ENCODE data around the gene CAV3. TPM values are rescaled to one million over a fixed set of nuclear protein-coding genes. Genes with fewer than 3 reads are reported as not detected.

Gene CAV3
- polyA plus RNA-seq, 1 donor (not counting 4 experiments of a cell fraction or from before 2014, with no cell fraction given) = not detected

DNA sequence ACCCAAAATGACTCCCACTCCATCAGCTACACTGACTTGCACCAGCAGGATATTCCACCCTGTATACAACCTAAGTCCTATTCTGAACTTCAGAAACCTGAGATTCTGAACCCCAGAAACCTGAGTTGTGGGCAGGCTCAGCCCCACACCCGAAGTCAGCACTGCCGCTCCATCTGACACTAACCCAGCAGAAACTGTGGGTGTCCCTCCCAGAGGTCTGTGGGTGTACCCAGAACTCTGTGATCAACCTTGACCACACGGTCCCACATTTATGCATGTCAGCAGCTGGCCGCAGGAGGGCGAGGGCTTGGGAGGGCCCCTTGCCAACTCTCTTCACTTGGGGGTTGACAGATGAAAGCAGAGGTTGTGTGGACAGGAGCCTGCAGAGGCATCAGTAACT is 26.5 kb downstream of the CAV3 start:
- no peaks in the 10 kb centered on the region for H3K36me3 ChIP-seq (ENCODE audit: control insufficient read depth in 2 of 2, extremely low read depth in 1 of 2, insufficient read depth in 2 of 2, low read length in 2 of 2)
- H3K9ac ChIP-seq (ENCODE audit: control insufficient read depth, extremely low read depth, insufficient read depth, low read length) = no peak overlapping the region
- dilution Hi-C loops (cut with MboI; ENCODE audit: extremely low pct_ligation_motif_present, low sequenced_read_pairs) = no loop called here
- TF ChIP-seq, protein P1, sequence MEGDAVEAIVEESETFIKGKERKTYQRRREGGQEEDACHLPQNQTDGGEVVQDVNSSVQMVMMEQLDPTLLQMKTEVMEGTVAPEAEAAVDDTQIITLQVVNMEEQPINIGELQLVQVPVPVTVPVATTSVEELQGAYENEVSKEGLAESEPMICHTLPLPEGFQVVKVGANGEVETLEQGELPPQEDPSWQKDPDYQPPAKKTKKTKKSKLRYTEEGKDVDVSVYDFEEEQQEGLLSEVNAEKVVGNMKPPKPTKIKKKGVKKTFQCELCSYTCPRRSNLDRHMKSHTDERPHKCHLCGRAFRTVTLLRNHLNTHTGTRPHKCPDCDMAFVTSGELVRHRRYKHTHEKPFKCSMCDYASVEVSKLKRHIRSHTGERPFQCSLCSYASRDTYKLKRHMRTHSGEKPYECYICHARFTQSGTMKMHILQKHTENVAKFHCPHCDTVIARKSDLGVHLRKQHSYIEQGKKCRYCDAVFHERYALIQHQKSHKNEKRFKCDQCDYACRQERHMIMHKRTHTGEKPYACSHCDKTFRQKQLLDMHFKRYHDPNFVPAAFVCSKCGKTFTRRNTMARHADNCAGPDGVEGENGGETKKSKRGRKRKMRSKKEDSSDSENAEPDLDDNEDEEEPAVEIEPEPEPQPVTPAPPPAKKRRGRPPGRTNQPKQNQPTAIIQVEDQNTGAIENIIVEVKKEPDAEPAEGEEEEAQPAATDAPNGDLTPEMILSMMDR (optimal IDR thresholded peaks at IDR 0.05 in 1 of 3, IDR thresholded peaks at IDR 0.05 in 1 of 3, conservative IDR thresholded peaks at IDR 0.05 in 1 of 3; ENCODE audit: extremely low read depth in 1 of 3, insufficient read depth in 2 of 3, low read length in 3 of 3) = no peak
- TF ChIP-seq EZH2 (IDR thresholded peaks at IDR 0.05; ENCODE audit: low read length) = no peak
- no peak overlapping the region for H3K27ac ChIP-seq (ENCODE audit: control insufficient read depth, insufficient read depth, low read length)
- FAIRE-seq (no peak), DNase-seq (ENCODE audit: low read depth, low spot score) (no peak)
- H3K4me2 ChIP-seq (ENCODE audit: control insufficient read depth, extremely low read depth, insufficient read depth, low read depth, low read length) = no peak overlapping the region
- H3K27me3 ChIP-seq (ENCODE audit: control insufficient read depth, extremely low read depth, insufficient read depth, low read length) = no peaks in the 10 kb centered on the region
- no peaks in the 10 kb centered on the region for H3K79me2 ChIP-seq (ENCODE audit: control insufficient read depth, insufficient read depth, low read length)
- no peak overlapping the region for H3K4me3 ChIP-seq (ENCODE audit: control insufficient read depth in 2 of 3, extremely low read depth in 1 of 3, insufficient read depth in 2 of 3, low read depth in 1 of 3, low read length in 3 of 3)
- no peaks in the 10 kb centered on the region for H3K4me1 ChIP-seq (ENCODE audit: control insufficient read depth, extremely low read depth, insufficient read depth, low read length)
- no peak overlapping the region for H2AFZ ChIP-seq (ENCODE audit: control insufficient read depth, low read length)
- H3K9me1 ChIP-seq (ENCODE audit: control insufficient read depth, extremely low read depth, insufficient read depth, low read length) = no peaks in the 10 kb centered on the region
- no peaks in the 10 kb centered on the region for H3K9me3 ChIP-seq (ENCODE audit: control insufficient read depth, low read depth, low read length)
- no peaks in the 10 kb centered on the region for H4K20me1 ChIP-seq (ENCODE audit: control insufficient read depth, extremely low read depth, insufficient read depth, low read length)

DNA sequence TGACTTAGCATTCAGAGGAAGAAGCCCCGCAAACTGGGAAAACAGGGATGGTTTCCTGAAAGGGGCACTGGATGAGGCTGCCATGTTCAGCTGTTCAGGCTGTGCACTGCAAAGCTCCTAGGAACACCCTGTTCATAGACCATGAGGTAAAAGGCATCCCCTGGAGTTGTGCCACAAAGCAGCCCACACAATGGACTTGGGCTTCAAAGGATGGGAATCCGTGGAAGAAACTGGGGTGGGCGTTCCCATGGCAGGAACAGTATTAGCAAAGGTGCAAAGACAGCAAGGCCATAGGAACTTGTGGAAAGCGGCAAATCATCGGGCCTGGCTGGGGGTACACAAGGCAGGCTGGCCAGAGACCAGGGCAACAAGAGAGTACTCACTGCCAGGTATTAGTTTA is 26.9 kb downstream of the CAV3 start:
- no peak overlapping the region for H3K4me3 ChIP-seq (ENCODE audit: control insufficient read depth in 2 of 3, extremely low read depth in 1 of 3, insufficient read depth in 2 of 3, low read depth in 1 of 3, low read length in 3 of 3)
- H3K4me2 ChIP-seq (ENCODE audit: control insufficient read depth, extremely low read depth, insufficient read depth, low read depth, low read length) = no peak overlapping the region
- H3K9me1 ChIP-seq (ENCODE audit: control insufficient read depth, extremely low read depth, insufficient read depth, low read length) = no peaks in the 10 kb centered on the region
- DNase-seq (ENCODE audit: low read depth, low spot score) (no peak), FAIRE-seq (no peak)
- dilution Hi-C loops (cut with MboI; ENCODE audit: extremely low pct_ligation_motif_present, low sequenced_read_pairs) = no loop called here
- no peaks in the 10 kb centered on the region for H3K9me3 ChIP-seq (ENCODE audit: control insufficient read depth, low read depth, low read length)
- no peak overlapping the region for H3K27ac ChIP-seq (ENCODE audit: control insufficient read depth, insufficient read depth, low read length)
- H2AFZ ChIP-seq (ENCODE audit: control insufficient read depth, low read length) = no peak overlapping the region
- no peaks in the 10 kb centered on the region for H3K27me3 ChIP-seq (ENCODE audit: control insufficient read depth, extremely low read depth, insufficient read depth, low read length)
- TF ChIP-seq, protein P1 (optimal IDR thresholded peaks at IDR 0.05 in 1 of 3, IDR thresholded peaks at IDR 0.05 in 1 of 3, conservative IDR thresholded peaks at IDR 0.05 in 1 of 3; ENCODE audit: extremely low read depth in 1 of 3, insufficient read depth in 2 of 3, low read length in 3 of 3) = no peak
- TF ChIP-seq EZH2 (IDR thresholded peaks at IDR 0.05; ENCODE audit: low read length) = no peak
- H3K36me3 ChIP-seq (ENCODE audit: control insufficient read depth in 2 of 2, extremely low read depth in 1 of 2, insufficient read depth in 2 of 2, low read length in 2 of 2) = no peaks in the 10 kb centered on the region
- no peaks in the 10 kb centered on the region for H3K4me1 ChIP-seq (ENCODE audit: control insufficient read depth, extremely low read depth, insufficient read depth, low read length)
- H3K79me2 ChIP-seq (ENCODE audit: control insufficient read depth, insufficient read depth, low read length) = no peaks in the 10 kb centered on the region
- H3K9ac ChIP-seq (ENCODE audit: control insufficient read depth, extremely low read depth, insufficient read depth, low read length) = no peak overlapping the region
- no peaks in the 10 kb centered on the region for H4K20me1 ChIP-seq (ENCODE audit: control insufficient read depth, extremely low read depth, insufficient read depth, low read length)
